HG02973 (cell line): ENCODE data around the gene ALDH9A1.
"Not testable (repeated sequence)": the region's sequence is repeated elsewhere in the genome, so short reads cannot be mapped to it uniquely, and the experiment has no call there.

ENCODE experiments used
- ATAC-seq: cut with Tn5 transposase; IDR thresholded peaks from one replicate; pipeline ENCODE4 v1.9.1; 2021; ENCODE audit warnings: moderate library complexity; ENCODE audit not compliant: unreplicated experiment

The ALDH9A1 gene

DNA sequence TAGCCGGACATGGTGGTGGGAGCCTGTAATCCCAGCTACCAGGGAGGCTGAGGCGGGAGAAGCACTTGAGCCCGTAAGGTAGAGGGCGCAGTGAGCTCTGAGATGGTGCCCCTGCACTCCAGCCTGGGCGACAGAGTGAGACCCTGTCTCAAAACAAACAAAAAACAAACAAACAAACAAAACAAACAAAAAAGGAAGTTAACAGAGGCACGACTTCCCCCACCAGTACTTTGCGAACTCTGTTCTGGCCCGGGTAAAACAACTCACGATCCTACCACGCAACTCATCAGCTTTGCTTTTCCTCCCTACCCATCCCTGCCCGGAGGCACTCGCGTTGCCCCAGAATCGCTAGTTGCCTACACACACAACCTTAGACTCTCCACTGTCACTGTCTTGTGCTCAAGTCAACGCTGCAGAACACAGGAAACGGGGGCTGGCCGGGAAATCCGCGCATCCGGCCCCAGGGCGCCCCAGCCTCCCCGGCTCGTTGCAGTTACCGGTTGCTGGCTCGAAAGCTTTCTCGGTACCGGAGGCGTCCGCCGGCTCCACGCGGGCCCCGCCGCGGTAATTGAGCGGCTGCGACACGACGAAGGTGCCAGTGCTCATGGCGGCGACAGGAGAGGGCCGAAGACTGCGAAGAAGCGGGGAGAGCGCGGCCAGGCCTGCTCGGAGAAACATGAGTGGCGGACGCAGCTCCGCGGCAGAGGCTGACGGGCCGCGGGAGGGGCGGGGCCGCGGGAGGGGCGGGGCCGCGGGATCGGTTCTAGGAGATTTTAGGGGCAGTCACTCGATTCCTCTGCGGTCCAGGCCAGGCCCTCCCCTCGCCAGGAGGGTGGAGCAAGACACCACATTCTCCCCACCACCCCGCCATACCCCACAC lies at the start of gene ALDH9A1:
TSS of gene ALDH9A1 (minus strand) at position 682 of the 880 bp plus-strand sequence. CDS start at position 678, 4 bp downstream.
- ATAC-seq = peak; percentile 88

DNA sequence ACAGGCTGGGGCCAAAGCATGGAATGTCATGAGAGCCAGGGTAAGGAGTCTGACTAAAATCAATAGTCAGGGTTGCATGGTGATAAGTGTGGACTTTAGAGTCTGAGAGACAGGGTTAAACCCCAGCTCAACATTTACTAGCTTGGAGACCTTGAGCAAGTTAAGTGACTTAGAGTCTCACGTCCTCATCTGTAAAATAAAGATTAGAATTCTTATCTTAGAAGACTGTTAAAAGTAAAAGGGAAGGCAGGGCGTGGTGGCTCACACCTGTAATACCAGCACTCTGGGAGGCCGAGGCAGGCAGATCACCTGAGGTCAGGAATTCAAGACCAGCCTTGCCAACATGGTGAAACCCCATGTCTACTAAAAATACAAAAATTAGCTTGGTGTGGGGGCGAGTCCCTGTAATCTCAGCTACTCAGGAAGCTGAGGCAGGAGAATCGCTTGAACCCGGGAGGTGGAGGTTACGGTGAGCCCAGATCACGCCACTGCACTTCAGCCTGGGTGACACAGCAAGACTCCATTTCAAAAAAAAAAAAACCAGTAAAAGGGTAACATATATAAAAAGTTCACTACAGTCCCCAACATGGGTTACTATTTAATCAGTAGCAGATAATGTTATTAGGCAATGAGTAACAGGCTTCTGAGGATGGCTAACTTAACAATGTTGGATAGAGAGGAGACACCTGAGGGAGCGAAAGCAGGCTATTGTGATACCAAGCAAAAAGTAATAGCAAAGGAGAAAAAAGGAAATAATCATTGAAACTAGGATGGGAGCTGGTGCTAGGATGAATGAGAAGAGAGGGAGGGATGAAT lies 49.5 kb upstream of the ALDH9A1 start:
- ATAC-seq = no peak

DNA sequence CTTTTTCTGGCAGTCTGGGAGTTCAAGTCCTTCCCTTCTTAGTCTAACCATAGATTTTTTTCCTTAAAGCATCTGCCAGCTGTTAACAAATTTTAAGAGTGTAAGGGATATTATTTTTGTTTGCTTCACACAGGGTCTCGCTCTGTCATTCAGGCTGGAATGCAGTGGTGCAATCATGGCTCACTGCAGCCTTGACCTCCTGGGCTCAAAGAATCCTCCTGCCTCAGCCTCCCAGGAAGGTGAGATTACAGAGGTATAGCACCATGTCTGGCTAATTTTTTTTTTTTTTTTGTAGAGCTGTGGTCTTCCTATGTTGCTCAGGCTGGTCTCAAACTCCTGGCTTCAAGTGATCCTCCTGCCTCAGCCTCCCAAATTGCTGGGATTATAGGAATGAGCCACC lies 46.6 kb upstream of the ALDH9A1 start:
- ATAC-seq = not testable (repeated sequence)

DNA sequence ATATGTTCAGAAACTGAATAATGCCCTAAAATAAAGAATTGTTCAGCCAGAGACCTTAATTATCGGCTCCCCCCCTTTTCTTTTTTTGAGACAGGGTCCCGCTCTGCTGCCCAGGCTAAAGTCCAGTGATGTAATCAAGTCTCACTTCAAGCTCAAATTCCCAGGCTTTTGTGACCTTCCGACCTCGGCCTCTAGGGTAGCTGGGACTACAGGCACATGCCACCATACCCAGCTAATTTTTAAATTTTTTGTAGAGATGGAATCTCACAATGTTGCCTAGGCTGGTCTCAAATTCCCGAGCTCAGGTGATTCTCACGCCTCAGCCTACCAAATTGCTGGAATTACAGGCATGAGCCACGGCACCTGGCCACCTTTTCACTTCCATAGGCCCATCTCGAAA lies 43.8 kb upstream of the ALDH9A1 start:
- ATAC-seq = no peak

DNA sequence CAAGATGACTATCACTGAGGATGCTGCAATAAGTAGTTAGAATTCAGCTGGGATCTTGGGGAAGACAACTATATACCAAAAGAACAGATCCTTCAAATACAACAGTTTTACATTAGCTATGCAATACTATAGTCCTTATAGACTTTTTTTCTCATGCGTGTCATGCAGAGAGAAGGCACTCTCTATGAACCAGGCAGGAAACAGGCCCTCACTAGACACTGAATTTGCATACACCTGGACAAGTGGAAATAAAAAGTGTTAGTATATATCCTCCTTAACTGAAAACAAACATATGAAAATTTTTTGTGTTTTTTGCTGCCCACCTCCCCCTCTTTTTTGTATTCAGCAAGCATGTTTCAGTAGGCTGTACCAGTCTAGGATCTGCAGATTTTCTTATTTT lies 40.4 kb upstream of the ALDH9A1 start:
- peak; percentile 98 for ATAC-seq

DNA sequence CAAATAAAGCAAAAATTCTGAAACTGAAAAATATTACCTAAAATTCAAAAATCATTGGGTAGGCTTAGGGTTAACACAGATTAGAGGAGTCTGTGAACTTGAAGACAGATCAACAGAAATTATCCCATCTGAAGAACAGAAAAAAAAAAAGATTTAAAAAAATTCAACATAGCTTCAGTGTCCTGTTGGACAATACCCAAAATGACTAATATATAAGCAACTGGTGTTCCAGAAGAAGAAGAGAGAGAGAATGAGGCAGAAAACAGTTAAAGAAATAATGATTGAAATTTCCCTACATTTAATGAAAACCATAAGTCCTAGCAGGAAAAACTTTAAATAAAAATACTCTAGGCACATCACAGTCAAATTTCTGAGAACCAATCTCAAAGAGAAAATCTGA lies 38.8 kb upstream of the ALDH9A1 start:
- no peak for ATAC-seq

DNA sequence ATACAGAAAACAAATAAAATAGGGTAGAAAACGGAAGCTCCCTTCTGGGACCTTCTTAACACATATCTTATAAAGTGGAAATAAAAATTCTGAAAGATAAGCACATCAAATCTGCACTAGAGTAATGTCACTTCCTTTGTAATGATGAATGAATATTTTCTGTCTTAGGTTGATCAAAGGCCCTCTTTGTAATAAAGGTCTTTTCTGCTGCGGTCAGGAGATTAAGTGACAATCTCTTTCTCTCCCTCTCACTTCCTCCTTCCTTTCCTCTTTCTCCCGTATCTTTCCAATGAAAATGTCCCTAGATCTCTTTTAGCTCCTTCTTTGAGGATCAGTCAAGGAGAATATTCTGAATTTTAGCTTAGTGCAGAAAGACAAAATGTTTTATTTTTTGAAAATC lies 36.5 kb upstream of the ALDH9A1 start:
- no peak for ATAC-seq

DNA sequence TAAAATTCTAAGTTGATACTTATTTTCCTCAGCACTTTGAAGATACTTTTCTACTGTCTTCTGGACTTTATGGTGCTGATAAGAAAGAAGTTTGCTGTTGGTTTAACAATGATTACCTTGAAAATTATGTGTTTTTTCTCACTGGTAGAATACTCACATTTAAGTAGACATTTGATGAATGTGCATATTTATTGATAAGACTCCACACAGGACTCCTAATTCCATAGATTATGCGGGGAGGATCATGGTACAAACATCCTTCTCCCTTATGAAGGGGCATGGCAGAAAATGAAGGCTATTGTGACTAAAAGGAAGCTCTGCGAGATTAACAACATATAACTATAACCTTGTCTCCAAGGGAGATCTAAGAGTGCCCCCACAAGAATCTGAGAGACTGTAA lies 28.5 kb upstream of the ALDH9A1 start:
- ATAC-seq = no peak

DNA sequence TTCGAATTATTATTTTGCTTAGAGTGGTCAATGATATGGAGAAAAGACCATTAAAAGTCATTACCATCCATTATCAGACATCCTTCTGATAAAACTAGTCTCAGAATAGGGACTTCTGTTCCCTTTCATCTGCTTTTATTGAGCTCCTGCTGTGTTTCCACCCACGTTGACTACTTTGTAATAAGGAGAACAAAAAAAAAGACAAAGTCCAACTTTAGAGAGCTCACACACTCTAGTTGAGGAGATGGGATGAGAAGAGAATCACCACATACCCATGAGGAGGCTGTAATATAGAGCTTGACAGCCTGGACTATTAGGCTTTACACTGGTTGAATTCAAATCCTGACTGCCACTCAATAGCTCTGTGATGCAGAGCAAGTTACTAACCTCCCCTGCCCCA lies 27.8 kb upstream of the ALDH9A1 start:
- ATAC-seq = no peak

DNA sequence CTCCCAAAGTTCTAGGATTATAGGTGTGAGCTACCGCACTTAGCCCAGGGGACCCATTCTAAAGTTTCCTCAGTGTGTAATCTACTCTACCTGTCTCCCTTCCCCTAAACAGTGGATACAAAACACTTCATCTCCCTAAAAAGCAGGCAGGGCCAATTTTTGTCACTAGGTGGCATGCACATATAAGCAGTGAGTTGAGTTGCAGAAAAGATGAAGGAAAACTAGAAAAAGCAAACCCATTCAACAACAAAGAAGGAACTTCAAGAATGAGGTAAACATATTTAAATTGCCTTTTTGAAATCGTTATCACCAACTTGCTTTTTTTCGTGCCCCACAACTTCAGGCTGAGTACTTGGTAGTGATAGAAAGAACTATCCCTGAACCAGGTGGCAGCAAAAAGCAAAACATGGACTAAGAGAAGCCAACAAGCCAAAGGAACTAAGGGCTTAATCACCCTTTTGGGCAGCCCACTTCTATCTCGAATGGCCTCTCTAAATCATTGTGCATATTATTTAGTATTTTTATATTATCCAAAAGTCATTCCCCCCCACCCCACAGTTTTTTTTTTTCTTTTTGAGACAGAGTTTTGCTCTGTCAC lies 19.7 kb upstream of the ALDH9A1 start:
- peak; percentile 62 for ATAC-seq

DNA sequence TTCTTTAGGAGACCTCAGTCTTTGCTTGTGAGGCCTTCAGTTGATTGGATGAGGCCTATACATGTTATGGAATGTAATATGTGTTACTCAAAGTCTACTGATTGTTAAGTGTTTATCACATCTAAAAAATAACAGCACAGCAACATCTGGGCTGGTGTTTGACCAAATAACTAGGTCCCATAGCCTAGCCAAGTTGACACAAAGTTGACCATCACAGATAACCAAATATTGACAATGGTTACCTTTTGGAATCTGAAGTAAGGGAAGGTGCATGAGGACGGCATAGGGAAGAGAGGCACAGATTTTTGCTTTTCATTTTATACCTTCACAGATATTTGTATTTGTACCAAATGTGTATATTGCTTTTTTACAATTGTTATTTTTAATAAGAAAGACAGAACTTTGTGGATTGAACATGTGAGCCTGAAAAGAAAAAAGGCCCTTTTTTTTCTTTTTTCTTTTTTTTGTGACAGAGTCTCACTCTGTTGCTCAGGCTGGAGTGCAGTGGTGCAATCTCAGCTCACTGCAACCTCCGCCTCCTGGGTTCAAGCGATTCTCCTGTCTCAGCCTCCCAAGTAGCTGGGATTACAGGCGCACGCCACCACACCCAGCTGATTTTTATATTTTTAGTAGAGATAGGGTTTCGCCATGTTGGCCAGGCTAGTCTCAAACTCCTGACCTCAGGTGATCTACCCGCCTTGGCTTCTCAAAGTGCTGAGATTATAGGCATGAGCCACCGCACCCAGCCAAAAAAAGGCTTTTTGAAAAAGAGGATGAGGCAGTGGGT lies 18.1 kb upstream of the ALDH9A1 start:
- not testable (repeated sequence) for ATAC-seq

DNA sequence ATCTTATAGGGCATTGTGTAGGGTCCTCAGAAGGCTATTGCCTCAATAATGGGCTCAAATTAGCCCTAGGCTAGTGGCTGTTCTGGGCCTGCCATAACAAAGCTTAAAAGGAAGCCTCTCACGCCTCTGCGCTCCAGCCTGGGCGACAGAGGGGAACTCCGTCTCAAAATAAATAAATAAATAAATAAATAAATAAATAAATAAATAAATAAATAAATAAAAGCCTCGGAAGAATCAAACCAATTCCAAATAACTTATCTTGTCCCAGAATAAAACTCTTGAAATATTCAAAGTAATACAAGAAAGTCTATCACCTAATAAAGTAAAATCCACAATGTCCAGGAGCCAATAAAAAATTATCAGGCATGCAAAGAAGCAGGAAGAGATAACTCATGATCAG lies 14.4 kb upstream of the ALDH9A1 start:
- ATAC-seq = no peak

DNA sequence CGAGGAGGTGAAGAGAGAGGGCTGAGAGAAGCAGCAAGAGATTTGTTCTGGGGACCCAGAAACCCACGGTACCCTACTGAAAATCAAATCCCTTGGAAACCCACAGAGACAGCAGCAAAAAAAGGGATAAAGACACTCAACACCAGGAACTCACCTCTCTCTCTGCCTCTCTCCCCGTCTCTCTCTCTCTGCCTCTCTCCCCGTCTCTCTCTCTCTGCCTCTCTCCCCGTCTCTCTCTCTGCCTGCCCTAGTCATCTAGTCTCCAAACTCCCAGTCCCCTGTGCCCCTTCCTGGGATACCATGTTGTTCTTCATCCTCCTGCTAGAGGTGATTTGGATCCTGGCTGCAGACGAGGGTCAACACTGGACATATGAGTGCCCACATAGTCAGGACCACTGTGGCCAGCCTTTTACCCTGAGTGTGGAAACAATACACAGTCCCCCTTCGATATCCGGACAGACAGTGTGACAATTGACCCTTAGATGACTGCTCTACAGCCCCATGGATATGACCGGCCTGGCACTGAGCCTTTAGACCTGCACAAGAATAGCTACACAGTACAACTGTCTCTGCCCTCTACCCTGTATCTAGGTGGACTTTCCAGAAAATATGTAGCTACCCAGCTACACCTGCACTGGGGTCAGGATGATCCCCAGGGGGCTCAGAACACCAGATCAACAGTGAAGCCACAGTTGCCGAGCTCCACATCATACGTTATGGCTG lies 9.8 kb upstream of the ALDH9A1 start:
- no peak for ATAC-seq

DNA sequence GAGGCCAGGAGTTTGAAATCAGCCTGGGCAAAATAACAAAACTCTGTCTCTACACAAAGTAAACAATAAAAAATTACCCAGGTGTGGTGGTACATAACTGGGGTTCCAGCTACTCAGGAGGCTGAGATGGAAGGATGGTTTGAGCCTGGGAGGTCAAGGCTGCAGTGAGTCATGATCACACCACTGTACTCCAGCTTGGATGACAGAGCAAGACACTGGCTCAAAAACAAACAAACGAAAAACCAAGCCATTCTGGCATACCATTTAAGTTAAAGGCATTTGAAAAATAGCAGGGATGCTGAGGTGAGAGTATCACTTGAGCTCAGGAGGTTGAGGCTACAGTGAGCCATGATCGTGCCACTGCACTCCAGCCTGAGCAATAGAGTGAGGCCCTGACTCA lies 5.3 kb upstream of the ALDH9A1 start:
- no peak for ATAC-seq

DNA sequence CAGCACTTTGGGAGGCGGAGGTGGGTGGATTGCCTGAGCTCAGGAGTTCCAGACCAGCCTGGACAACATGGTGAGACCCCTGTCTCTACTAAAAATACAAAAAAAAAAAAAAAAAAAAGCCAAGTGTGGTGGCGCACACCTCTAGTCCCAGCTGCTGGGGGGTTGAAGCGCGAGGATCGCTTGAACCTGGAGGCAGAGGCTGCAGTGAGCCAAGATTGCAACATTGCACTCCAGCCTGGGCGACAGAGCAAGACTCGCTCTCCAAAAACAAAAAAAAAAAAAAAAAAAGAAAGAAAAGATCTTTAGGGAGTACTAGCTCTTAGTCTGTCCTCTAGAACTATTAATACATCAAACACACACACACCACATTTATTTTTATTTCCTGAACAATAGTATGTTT lies 3.6 kb upstream of the ALDH9A1 start:
- ATAC-seq = not testable (repeated sequence)

DNA sequence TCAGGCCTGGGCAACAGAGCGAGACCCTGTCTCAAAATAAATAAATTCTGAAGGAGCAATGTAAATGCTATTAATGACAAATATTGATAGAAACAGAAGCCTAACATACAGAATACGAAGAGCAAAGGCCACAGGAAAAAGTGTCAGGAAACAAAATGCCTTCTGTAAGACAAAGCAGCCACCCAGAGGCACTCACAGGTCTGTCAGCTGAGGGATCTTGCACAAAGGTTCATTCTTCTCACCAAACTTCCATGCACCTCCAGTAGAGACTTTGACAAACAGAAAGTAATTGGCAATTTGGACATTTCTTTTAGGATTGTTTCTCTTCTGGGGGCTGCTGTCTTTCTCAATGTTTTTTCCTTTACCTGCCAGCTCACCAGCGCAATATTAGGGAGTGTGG lies 1.2 kb upstream of the ALDH9A1 start:
- ATAC-seq = no peak

DNA sequence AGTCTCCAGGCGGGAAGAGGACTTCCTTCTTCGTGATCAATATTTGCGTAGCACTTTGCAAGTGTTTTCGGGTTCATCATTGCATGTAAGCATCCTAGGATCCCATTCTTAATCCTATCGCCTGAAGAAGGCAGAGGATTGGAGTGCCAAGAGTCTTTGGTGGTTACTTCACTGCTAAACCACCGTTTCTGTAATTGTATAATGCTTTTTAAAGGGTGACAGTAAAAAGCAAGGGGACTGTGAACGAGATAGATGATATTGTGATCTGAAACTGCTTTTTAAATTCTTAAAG lies 345 bp upstream of the ALDH9A1 start:
- no peak for ATAC-seq

DNA sequence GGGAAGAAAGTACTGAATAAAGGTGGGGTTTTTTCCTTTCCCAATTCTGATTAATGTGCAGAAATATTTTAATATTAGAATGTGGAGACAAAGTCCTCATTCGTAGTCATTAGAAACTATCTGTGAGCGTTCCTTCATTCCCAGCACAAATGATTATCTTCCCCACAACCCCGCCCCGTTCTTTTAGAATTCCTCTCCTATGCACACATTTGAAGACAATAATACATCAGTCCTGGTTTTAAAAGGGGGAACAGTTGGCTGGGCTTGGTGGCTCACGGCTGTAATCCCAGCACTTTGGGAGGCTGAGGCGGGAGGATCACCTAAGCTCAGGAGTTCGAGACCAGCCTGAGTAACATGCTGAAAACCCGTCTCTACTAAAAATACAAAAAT lies 876 bp downstream of the ALDH9A1 start:
- ATAC-seq = no peak

DNA sequence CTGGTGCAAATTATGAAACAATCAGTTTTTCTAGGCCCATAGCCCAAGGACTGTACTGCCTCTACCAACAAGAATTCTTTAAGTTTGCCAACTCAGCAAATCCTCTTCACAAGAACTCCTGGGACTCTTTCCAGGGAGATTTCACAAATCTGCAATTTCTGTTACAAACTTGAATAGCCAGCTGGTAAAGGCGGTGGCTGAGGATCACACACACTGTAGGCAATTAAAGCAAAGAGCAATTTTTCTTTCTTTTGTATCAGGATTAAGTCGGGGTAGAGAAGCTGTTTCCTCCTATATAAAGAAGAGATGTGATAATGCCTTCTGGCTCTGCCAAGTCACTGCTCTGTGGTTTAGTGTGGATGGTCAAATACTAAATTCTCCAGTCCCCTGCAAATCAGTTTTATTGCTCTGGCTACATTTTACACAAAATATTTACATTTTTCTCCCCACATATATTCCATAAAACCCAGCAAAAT lies 1.7 kb downstream of the ALDH9A1 start:
- no peak for ATAC-seq

DNA sequence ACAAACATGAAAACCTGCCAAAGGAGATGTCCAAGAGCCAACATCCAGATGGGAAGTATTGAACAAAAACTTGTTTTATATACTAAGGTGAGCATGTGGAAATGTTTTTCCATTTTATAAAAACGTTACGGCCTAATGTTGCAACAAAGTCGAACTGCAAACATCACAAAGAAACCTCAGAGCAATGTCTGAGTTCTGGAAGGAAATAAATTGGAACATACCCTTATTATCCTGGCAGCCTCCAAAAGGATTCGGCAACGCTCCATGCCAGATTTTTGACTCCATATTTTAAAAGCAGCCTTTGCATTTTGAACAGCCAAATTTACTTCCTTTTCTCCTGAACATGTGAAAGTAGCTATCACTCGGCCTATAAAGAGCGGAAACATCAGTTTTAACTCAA lies 3.3 kb downstream of the ALDH9A1 start:
- no peak for ATAC-seq
